Epithelial cell of umbilical artery (primary cell): ENCODE results near the gene ATP2C2. TPM values are rescaled to one million over a fixed set of nuclear protein-coding genes. Genes with fewer than 3 reads are reported as not detected.

ENCODE experiments used
- total RNA-seq: library from RNA; depleted of rRNA; stranded (reverse); fragments of >200 nt; gene quantifications from 2 replicates; pipeline ENCODE4 v1.2.3, GENCODE V29; 2014

ATP2C2 gene, protein sequence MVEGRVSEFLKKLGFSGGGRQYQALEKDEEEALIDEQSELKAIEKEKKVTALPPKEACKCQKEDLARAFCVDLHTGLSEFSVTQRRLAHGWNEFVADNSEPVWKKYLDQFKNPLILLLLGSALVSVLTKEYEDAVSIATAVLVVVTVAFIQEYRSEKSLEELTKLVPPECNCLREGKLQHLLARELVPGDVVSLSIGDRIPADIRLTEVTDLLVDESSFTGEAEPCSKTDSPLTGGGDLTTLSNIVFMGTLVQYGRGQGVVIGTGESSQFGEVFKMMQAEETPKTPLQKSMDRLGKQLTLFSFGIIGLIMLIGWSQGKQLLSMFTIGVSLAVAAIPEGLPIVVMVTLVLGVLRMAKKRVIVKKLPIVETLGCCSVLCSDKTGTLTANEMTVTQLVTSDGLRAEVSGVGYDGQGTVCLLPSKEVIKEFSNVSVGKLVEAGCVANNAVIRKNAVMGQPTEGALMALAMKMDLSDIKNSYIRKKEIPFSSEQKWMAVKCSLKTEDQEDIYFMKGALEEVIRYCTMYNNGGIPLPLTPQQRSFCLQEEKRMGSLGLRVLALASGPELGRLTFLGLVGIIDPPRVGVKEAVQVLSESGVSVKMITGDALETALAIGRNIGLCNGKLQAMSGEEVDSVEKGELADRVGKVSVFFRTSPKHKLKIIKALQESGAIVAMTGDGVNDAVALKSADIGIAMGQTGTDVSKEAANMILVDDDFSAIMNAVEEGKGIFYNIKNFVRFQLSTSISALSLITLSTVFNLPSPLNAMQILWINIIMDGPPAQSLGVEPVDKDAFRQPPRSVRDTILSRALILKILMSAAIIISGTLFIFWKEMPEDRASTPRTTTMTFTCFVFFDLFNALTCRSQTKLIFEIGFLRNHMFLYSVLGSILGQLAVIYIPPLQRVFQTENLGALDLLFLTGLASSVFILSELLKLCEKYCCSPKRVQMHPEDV
- total RNA-seq, result not detected in 2 replicates

DNA sequence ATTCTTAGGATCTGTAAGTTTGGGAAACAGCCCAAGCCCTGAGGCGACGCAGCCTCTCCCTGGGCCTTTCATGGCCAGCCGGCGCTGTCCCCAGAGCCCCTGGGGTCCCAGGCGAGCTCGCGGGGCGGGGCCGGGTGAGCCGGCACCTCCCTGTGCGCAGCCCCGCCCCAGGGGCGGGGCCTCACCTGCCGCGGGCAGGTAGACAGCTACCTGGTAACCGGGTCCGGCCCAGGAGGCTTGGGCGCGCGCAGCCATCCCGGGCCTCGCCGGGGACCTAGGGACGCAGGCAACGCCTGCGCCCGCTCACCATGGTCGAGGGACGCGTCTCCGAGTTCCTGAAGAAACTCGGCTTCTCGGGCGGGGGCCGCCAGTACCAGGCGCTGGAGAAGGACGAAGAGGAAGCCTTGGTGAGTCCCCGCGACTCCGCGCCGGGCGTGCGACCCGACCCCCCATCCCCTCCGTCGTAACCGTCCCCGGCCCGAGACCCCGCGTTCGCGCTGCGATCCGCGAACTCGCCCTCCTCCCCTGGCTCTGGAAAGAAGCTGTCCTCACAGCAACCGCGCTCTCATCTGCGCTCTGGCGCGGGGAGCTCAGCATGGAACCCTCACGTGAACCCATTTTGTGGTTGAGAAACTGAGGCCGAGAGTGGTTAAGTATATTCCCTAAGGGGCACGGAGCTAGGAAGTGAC is at the start of gene ATP2C2:
TSS of gene ATP2C2 (plus strand) at position 231 of the 689 bp plus-strand sequence. CDS start at position 309, 78 bp downstream.

DNA sequence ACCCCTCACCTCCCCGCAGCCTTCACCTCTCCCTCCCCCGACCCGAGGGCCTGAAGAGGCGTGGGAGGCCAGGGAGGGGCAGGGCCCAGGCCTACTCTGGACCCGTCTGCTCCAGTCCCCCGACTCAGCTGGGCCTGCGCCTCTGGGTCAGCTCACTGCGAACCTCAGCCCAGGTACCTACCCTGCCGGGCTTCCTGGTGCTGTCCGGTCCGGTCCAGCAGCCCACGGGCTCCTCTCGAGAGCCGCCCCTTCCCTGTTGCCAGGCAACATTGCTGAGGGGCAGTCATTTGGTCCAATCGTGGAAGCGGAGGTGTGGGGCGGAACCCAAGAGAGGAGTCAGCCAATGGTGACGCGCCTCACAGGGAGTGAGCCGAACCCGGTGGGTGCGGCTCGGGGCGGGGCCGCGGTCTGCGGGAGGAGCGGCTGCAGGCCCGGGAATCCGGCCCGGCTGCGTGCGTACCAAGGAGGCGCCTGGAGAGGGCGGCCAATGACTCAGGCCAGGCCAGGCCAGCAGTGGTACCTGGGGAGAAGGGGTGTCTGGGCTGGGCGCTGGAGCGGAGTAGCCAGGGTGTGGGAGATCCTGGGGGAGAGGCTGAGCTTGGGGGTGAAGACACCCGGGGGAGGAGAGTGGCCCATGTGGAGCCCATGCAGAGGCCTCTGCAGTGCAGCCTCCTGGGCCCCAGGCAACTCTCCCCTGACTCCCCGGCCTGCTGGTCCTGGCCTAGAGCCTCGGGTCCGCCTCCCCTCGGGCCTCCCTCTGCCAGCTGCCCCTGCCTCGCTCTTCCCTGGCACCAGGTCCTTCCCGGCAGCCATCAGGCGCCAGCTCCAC is 136.3 kb downstream of the ATP2C2 start, which contains the start of gene MEAK7:
TSS of gene MEAK7 (minus strand) at position 240 of the 829 bp plus-strand sequence. CDS start 6,573 bp downstream, outside the sequence.

Other genes starting within 250 kb of the ATP2C2 start
- 25.7 and 33.4 TPM in 2 replicates for gene HSDL1, start 223.4 kb upstream of the ATP2C2 start, total RNA-seq
- gene DNAAF1, start 223.2 kb upstream of the ATP2C2 start, total RNA-seq, result not detected in 2 replicates
- 15.9 and 24.3 TPM in 2 replicates for gene TAF1C, start 181.5 kb upstream of the ATP2C2 start, total RNA-seq
- not detected in 2 replicates for gene ADAD2, start 177.4 kb upstream of the ATP2C2 start, total RNA-seq
- not detected in 2 replicates for gene KCNG4, start 128.5 kb upstream of the ATP2C2 start, total RNA-seq
- gene WFDC1, start 73.7 kb upstream of the ATP2C2 start, total RNA-seq, result 0.15 TPM in 1 of 2 replicates, not detected in the other
- 11.4 and 14.4 TPM in 2 replicates for gene MEAK7, start 136.1 kb downstream of the ATP2C2 start, total RNA-seq
- gene COTL1, start 249.5 kb downstream of the ATP2C2 start, total RNA-seq, result 50.3 and 84.2 TPM in 2 replicates